ENCODE measurements around the gene VPS54. TPM values are rescaled to one million over a fixed set of nuclear protein-coding genes. Genes with fewer than 3 reads are reported as not detected.

VPS54 gene
- total RNA-seq, 1 experiment from 2014 or later: 21.2 TPM

GRCh38 chr2:64059270-64059669 is 40.0 kb upstream of the VPS54 start:
- TF ChIP-seq POLR2AphosphoS5 (IDR thresholded peaks at IDR 0.05; ENCODE audit: low read depth, low read length): no peak
- TF ChIP-seq, protein P1, sequence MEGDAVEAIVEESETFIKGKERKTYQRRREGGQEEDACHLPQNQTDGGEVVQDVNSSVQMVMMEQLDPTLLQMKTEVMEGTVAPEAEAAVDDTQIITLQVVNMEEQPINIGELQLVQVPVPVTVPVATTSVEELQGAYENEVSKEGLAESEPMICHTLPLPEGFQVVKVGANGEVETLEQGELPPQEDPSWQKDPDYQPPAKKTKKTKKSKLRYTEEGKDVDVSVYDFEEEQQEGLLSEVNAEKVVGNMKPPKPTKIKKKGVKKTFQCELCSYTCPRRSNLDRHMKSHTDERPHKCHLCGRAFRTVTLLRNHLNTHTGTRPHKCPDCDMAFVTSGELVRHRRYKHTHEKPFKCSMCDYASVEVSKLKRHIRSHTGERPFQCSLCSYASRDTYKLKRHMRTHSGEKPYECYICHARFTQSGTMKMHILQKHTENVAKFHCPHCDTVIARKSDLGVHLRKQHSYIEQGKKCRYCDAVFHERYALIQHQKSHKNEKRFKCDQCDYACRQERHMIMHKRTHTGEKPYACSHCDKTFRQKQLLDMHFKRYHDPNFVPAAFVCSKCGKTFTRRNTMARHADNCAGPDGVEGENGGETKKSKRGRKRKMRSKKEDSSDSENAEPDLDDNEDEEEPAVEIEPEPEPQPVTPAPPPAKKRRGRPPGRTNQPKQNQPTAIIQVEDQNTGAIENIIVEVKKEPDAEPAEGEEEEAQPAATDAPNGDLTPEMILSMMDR (IDR thresholded peaks at IDR 0.05): no peak
- no peak for TF ChIP-seq SIN3A (IDR thresholded peaks at IDR 0.05; ENCODE audit: borderline replicate concordance, insufficient read depth, low read depth, low read length)
- no peaks in the 10 kb centered on the region for H3K4me1 ChIP-seq (ENCODE audit: control insufficient read depth, insufficient read depth, low read length)
- DNase-seq (ENCODE audit: low read depth, low spot score) (no peak), ATAC-seq (no peak)
- intact Hi-C loops (cut with micrococcal nuclease; ENCODE audit: unreplicated experiment): no loop called here
- no peaks in the 10 kb centered on the region for H3K9me3 ChIP-seq (ENCODE audit: control insufficient read depth, insufficient read depth, low read depth, low read length)
- in situ Hi-C loops (cut with HindIII; ENCODE audit: low pct_unique_long_range_greater_than_20kb, low sequenced_read_pairs): no loop called here
- H3K27me3 ChIP-seq (ENCODE audit: control insufficient read depth, insufficient read depth, low read length): peaks cover 8% of the 10 kb centered on the region
- no peaks in the 10 kb centered on the region for H3K36me3 ChIP-seq (ENCODE audit: control insufficient read depth, insufficient read depth, low read length)
- ChIA-PET POLR2A (no interaction called here), CTCF (no interaction called here)
- H3K27ac ChIP-seq (ENCODE audit: low read length): no peak overlapping the region
- H3K4me3 ChIP-seq (ENCODE audit: low read depth in 2 of 2, low read length in 2 of 2): no peak overlapping the region
- no TSS peak for BruUV-seq (replicated peaks)

GRCh38 chr2:64056021-64056420 is 36.8 kb upstream of the VPS54 start:
- CTCF ChIA-PET: no interaction called here

More at GRCh38 chr2:64056021-64056420, 36.8 kb upstream of the VPS54 start:
- Histone ChIP-seq H3K4me3 (ENCODE audit: low read depth in 2 of 2, low read length in 2 of 2) (no peak overlapping the region), H3K36me3 (ENCODE audit: control insufficient read depth, insufficient read depth, low read length) (no peaks in the 10 kb centered on the region; the same call in 1 of the 2 replicates), H3K9me3 (ENCODE audit: control insufficient read depth, insufficient read depth, low read depth, low read length) (no peaks in the 10 kb centered on the region), H3K4me1 (ENCODE audit: control insufficient read depth, insufficient read depth, low read length) (no peaks in the 10 kb centered on the region), H3K27ac (ENCODE audit: low read length) (no peak overlapping the region), H3K27me3 (ENCODE audit: control insufficient read depth, insufficient read depth, low read length) (peaks cover 14% of the 10 kb centered on the region)
- POLR2A ChIA-PET: no interaction called here
- TF ChIP-seq REST (IDR thresholded peaks at IDR 0.05; ENCODE audit: insufficient read depth in 1 of 2, low read depth in 2 of 2, low read length in 1 of 2): no peak
- TF ChIP-seq TCF7L2 (IDR thresholded peaks at IDR 0.05; ENCODE audit: low read depth, low read length): no peak
- no peak for TF ChIP-seq POLR2AphosphoS5 (IDR thresholded peaks at IDR 0.05; ENCODE audit: low read depth, low read length)
- TF ChIP-seq, protein P1 (IDR thresholded peaks at IDR 0.05): no peak
- no peak for TF ChIP-seq SIN3A (IDR thresholded peaks at IDR 0.05; ENCODE audit: borderline replicate concordance, insufficient read depth, low read depth, low read length)
- ATAC-seq (no peak), DNase-seq (ENCODE audit: low read depth, low spot score) (no peak)
- BruUV-seq (replicated peaks): no TSS peak
- intact Hi-C loops (cut with micrococcal nuclease; ENCODE audit: unreplicated experiment) (no loop called here), in situ Hi-C loops (cut with HindIII; ENCODE audit: low pct_unique_long_range_greater_than_20kb, low sequenced_read_pairs) (no loop called here)
